COR-L47 (cell line): ENCODE results near the gene JUP.
"Not testable (repeated sequence)": the region's sequence is repeated elsewhere in the genome, so short reads cannot be mapped to it uniquely, and the experiment has no call there.

Experiments used
- DNase-seq: peaks from one replicate; lab custom pipeline; 2025; lab: John Stamatoyannopoulos, UW

Gene JUP

GRCh38 chr17:41781404-41782110 lies 5.0 kb downstream of the JUP start:
- no peak for DNase-seq

GRCh38 chr17:41779954-41780353 lies 6.6 kb downstream of the JUP start:
- no peak for DNase-seq

GRCh38 chr17:41777574-41778188 lies 8.8 kb downstream of the JUP start:
- peak; percentile 84 for DNase-seq

GRCh38 chr17:41777157-41777573 lies 9.3 kb downstream of the JUP start:
- DNase-seq: peak; percentile 12

DNA sequence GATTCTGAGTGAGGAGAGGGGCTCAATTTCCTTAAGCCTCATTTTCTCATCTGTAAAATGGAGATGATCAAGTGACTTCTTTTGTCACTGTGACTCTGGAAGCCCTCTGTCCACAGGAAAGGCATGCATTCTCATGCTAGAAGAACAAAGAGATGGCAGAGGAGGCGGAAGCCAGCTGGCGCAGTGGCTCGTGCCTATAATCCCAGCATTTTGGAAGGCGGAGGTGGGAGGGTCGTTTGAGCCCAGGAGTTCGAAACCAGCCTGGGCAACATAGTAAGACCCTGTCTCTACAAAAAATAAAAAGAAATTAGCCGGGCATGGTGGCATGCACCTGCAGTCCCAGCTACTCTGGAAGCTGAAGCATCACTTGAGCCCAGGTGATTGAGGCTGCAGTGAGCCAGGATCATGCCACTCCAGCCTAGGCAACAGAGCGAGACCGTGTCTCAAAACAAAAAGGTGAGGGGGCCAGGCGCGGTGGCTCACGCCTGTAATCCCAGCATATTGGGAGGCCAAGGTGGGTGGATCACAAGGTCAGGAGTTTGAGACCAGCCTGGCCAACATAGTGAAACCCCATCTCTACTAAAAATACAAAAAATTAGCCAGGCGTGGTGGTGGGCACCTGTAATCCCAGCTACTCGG lies 10.1 kb downstream of the JUP start:
- DNase-seq: not testable (repeated sequence)

- DNase-seq: no peak
Observed at GRCh38 chr17:41775394-41776226, 10.9 kb downstream of the JUP start.

- no peak for DNase-seq
Observed at GRCh38 chr17:41773731-41774193, 12.7 kb downstream of the JUP start.

DNA sequence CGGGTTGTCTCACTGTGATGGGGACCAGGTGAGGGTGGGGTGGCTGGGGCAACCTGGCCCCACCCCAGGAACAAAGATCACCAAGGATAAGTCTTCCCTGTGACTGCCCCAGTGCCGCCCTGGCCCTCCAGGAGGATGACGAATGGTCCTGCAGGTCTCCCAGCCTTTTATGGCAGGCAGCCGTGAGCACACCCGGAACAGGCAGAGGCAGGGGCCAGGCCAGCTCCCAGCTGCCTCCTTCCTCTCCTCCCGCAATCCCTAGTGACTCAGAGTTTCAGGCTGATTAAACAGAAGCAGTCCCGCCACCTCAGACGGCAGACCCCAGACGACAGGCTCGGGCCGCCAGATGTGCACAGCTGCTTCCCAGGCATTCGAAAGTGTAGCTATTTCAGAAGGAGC lies 13.3 kb downstream of the JUP start:
- DNase-seq: no peak

DNA sequence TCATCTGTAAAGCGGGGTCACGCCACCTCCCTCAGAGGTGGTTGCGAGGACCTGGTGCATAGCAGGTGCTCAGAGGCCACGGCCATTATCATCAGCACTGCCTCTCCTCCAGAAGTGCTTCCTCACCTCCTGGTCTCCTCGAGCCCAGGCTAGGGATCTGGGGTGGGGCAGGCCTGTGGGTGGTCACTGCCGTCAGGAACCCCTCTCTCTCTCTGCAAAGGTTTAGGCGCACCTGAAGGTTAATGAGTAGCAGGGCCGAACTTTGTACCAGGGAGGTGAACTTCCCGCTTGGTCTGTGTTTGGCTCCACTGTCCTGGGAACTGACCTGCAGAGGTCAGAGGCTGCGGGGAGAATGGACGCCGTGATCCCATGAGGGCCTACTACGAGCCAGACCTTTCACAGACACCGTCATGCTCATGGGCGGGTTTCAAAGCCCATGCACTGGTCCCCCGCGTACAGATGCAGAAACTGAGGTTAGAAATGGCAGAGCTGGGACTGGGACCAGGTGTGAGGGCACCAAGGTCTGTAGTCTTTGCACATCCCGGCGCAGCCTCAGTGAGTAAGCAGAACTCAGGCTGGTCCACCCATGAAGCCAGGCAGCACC lies 13.8 kb downstream of the JUP start:
- no peak for DNase-seq

- DNase-seq: no peak
Observed at GRCh38 chr17:41772218-41772585, 14.3 kb downstream of the JUP start.

- no peak for DNase-seq
Observed at GRCh38 chr17:41771389-41772206, 14.9 kb downstream of the JUP start.

GRCh38 chr17:41769985-41770384 lies 16.5 kb downstream of the JUP start:
- DNase-seq: no peak

DNA sequence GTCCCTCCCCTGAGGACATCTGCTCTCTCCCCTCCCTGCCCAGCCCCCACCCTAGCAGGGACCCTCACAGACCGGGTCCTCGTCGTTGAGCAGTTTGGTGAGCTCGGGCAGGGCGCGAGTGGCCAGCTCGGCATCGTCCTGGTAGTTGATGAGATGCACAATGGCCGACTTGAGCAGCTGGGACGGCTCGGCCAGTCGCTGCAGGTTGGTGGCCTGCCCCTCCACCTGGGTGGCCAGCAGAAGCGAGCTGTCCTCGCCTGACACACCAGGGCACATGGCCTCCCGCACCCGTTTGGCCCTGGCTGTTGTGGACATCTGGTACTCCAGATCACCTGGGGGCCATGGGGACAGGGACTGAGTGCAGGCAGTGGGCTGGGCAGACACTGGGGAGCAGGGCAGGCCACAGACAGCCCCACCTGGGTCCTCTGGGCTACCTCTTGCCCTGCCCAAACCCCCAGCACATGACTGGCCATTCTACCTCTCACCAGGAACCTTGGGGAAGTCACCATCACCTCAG lies 17.1 kb downstream of the JUP start:
- DNase-seq: no peak

- no peak for DNase-seq
Observed at GRCh38 chr17:41768682-41769288, 17.7 kb downstream of the JUP start.

DNA sequence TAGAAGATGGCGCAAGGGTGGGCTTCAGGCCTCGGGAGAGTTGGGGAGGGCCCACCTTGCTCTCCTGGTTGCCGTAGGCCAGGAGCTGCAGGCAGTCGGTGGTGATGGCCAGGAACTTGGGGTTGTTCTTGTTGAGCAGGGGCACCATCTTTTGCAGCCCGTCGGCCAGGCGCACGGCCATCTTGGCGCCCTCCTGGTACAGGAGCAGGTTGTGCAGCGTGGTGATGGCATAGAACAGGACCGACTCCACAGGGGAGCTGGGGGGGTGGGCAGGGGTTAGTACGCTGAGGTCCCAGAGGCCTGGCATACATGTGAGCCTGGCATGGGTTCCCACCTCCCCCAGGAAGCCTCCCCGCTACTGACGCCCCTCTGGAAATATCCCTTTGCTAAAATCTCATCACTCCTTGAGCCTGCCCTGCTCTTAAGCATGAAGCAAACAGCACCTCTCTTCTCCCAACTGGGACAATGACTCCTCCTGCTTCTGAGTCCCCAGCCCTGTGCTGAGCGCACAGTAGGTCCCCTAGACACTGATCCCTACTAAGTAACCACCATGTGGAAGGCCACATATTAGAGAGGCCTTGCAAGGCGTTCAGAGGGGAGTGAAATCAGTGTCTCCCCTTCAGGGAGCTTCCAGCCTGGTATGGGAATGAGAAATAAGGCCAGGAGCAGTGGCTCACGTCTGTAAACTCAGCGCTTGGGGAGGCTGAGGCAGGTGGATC lies 19.0 kb downstream of the JUP start:
- DNase-seq: no peak

DNA sequence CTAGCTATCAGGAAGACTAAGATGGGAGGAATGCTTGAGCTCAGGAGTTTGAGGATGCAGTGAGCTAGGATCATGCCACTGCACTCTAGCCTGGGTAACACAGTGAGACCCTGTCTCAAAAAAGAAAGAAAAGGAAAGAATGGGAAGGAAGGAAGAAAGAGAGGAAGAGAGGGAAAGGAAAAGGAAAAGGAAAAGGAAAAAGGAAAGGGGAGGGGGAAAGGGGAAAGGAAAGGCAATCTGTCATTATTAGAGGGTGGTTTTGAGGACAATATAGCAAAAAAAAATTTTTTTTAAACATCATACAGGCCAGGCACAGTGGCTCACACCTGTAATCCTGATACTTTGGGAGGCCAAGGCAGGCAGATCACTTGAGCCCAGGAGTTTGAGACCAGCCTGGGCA lies 20.4 kb downstream of the JUP start:
- DNase-seq: no peak

- no peak for DNase-seq
Observed at GRCh38 chr17:41763327-41763726, 23.2 kb downstream of the JUP start.

DNA sequence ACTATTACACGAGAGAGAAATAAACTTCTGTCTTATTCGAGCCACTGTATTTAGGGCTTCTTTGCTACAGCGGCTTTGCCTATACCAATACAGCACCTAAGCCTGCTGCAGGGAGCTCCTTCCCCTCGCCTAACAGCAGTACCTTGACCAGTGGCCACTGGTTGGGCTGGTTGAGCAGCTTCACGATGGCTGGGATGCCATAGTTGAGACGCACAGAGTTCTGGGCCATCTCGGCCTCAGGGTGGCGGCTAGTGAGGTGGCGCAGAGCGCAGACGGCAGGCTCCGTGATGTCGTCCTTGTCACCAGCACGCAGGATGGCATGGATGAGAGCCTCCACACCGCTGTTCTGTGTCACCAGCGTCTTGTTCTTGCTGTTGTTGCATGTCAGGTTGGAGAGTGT lies 23.7 kb downstream of the JUP start:
- no peak for DNase-seq

GRCh38 chr17:41762391-41762790 lies 24.1 kb downstream of the JUP start:
- no peak for DNase-seq

DNA sequence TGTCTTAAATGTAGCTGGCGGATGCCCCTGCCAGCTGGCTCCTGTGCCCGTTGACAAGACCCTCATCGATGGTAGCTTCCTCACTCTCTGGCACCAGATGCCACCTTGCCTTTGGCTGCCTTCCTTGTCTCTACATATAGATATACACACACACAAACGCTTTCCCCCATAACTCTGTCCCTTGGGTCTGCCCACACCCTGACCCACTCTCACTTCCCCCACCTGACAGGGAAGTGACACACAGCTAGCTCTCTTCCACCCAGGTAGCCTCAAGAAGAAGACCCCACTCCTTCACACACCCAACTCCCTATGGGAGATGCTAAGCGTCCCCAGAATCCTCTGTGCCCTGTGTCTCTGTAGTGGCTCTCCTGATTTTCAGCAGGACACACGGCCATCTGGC lies 25.6 kb downstream of the JUP start:
- no peak for DNase-seq
